GM19193 (cell line): ENCODE data around the gene TEX51.

ENCODE experiments used
- POLR2A ChIP-seq: IDR thresholded peaks from 4 replicates; pipeline ENCODE4 v1.6.1; 2011; ENCODE audit not compliant: insufficient read depth, insufficient read length; ENCODE audit errors: extremely low read depth

The TEX51 gene

DNA sequence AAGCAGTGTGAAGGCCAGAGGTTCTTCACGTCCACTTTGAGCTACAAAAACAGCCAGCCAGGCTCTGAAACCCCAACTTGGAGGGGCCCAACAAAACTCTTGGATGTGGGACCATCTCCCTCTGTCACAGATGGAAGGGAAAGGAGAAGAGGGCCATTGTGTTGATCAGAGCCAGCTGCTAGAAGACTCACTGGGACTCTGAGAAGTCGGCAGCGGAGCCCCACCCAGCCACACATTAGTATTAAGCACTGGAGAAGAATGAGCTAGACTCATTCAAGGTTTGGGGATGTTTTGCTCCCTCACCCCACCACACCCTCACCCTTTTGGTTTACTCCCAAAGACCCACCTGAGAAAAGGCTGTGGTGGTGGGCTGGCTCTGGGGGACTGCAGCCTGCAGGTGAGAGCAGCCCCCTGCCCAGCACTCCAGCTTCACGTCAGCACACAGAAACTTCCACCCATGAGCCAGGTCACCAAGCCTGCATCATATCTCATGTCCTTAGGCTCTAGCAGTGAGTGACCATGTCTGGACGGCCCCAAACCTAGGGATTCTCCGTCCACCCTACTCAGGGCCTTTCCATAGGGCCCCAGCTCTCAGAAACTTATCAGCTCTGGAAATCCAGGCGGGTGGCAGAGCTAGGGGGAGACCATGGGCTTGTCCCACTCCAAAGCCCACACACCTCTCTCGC is 12.6 kb downstream of the TEX51 start:
- TF ChIP-seq POLR2A, result no peak

GRCh38 chr2:126912201-126912600 is 13.5 kb downstream of the TEX51 start:
- no peak for TF ChIP-seq POLR2A

- no peak for TF ChIP-seq POLR2A
These were observed 14.6 kb downstream of the TEX51 start for GRCh38 chr2:126913329-126913728.

DNA sequence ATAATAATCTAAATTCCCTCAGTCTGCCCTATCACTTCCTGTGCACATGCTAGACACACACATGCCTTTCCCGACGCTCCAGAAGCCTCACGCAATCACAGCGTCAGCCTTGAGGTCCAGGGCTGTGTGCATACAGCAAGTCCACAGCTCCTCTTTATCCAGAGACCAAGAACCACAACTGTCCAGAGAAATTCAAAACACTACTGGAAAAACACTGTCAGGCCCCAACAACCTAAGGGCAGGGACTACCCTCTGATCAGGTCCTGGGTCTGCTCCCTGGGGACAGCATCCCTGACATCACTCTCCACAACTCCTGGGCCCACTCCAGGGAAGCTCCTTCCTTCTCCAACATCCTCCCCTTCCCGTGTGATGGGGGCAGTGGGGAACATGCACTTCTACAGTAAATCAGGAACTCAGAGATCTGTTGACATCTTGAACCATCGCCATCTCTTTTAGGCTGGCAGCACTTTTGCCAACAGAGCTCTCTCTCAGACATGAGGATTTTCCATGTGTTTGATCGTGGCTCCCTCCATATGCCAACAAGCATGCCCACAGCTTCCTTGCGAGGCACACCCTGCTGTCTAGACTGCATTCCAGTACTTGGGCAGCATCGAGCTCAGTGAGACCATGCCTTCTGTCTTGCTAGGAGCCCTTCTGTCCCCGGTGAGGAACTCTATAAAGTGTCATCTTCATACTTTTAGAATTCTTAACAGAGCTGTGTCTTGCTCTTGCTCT is 15.4 kb downstream of the TEX51 start:
- TF ChIP-seq POLR2A, result no peak

DNA sequence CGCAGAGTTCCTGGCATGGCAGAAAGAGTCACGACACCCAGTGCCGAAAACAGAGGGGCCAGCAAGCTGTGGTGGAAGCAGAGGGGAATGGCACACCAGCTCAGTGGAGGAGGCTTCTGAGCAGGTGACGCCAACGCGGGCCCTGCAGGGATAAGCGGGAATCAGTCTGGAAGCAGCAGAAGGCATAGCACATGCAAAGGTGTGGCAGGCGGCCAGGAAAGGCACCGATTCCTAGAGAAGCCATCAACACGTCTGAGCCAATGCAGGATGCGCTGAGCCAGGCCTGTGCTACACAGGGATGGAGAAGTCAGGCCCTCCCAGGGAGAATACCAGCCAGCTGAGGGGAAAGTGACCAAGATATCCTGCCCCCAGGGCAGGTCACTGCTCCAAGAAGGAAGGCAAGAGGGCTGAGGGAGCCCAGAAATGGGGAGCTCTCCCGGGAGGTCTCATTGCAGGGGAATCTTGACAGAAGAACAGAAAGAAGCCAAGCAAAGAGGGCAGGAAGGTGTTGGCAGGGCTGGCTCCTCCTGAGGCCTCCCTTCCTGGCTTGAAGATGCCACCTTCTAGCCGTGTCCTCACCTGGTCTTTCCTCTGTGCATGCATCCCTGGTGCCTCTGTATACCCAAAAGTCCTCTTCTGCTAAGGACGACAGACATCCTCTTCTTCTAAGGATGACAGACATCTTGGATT is 16.3 kb downstream of the TEX51 start:
- no peak for TF ChIP-seq POLR2A

DNA sequence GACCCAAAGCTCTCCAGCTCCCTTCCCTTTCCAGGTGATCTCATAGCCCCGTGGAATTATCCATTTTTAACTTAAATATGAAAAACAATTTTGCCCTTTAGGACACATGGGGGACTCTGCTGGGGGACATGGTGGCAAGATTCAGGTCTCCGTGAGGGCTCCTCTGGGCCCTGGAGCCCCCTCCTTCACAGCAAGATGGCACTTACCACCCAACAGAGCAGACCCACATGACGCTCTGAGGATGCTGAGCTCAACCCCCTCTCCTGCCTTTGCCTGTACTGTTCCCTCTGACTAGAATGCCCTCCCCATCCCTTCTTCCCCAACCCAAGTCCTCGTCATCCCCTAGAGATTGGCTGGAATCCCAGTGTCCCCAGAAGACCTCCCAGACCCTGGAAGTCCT is 17.2 kb downstream of the TEX51 start:
- TF ChIP-seq POLR2A, result no peak

DNA sequence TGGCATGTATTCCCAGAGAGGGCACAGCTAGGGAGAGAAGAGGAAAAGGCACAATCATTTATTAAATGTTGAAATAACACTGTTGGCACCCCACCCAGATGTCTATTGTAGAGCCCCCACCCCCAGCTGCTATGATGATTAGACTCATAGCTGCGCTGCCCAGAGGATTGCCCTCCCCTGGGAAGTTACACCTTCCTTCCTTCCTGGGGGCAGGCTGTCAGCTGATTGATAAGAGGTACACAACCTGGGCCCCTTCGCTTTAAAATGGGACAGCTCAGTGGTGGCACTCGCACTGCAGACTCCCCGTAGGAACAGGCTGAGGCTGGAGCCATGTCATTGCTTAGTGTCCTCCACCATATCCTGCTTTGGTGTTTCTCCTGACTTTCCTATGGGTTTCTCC is 18.1 kb downstream of the TEX51 start:
- no peak for TF ChIP-seq POLR2A

DNA sequence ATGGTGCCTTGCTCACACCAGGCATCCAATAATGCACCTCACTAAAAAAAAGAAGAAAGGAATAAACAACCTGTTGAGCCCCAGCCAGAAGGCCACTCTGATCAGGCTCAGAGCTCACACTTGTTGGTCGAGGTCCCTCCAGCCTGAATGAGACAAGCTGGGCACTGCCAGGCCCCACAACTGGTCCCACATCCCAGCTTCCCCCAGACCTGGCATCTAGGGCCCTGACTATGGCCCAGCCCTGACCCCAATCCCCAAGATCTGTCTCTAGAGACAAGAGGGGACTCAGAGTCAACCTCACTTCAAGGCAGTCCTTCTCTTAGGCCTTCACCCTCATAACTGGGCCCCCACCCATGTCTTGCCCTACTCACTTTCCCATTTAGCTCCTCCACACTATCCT is 22.4 kb downstream of the TEX51 start:
- no peak for TF ChIP-seq POLR2A

DNA sequence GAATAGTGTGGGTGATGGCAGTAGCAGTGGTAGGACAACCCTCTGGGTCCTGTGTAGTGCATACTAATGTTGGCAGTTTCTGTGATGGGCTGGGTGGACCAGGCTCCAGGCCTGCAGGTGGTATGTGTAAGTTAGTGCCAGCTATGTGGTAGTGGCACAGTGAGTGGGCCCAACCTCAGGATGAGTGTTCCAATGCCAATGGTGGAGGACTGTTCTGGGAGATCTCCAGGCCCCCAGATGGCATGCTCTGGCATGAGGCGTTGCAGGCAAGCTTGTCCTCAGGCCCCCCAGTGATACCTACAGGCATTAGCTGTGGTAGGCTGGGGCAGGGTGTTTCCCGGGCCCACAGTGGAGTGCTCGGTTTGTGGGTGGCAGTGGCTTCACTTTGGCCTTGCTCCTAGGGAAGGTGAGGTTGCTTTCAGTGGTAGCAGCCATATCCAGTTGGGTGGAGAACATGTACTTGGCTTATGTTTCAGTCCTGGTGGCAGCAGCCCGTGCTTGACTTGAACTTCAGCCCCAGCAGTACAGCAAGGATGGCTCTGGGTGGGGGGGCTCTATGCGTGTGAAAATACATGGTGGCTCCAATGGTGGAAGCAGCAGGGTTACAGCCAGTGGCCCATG is 32.4 kb downstream of the TEX51 start:
- no peak for TF ChIP-seq POLR2A

- TF ChIP-seq POLR2A, result no peak
These were observed 33.8 kb downstream of the TEX51 start for GRCh38 chr2:126932529-126932928.

DNA sequence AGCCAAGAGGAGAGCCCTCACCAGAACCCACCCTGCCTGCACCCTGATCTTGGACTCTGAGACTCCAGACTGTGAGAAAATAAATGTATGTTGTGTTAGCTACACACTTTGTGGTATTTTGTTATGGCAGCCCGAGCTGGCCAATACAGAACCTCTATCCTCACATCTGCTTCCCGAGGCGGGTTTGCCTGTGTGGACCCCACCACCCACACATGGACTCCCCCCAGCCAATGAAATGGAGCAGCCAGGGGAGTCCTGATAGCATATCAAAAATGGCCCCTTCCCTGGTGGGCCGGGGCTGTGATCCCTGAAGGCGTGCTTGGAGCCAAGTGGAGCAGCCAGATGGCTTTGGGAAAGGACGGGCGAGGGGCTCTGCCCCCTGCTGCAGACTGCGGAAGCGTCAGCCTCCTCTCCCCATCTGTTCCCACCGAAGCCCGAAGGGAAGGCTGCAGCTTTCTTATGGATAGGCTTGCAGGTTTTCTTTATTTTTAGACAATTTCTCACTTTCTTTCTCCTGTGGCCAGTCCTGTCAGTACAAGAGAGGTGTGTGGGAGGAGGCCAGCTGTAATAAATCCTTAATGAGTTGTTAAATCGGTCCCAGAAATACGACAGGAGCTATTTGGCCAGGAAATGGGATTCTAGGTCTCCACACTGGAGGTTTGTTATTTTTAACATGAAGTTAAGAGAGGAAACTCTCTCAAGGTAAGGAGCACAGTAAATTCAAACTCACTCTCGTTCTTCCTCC is 34.4 kb downstream of the TEX51 start:
- TF ChIP-seq POLR2A, result no peak

GRCh38 chr2:126933711-126934091 is 35.0 kb downstream of the TEX51 start:
- no peak for TF ChIP-seq POLR2A

DNA sequence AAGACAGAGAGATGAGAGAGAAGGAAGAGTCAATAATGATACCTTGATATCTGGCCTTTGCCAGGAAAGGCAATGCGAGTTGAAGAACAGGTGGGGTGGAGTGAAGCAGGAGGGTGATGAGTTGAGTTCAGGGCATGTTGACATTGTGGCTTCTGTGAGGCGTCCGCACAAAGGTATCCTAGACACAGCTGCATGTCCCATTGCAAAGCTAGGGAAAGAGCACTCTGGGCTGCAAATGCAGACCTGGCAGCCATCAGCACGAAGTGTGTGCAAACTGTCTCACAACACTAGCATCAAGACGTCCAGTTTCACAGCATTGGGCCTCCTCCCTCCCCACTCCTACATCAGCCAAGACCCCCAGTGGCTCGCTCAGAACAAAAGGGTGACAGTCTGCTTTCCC is 36.1 kb downstream of the TEX51 start:
- no peak for TF ChIP-seq POLR2A

DNA sequence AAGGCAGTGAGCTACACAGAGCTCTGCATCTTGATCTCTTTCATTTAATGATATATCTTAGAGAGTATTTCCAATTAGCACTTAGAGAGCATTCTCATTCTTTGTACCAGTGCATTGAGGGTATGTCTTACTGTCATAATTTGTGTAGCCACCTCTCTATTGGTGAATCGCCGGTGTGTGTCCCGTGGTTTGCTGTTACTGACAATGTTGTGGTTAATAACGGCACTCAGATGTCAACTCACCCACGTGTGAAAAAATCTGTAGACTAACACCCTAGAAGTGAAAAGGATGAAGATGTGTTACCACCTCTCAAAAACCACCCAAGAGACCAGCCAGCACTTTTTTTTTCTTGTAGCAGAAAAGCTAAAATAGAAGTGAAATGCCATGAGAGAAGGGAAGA is 37.1 kb downstream of the TEX51 start:
- no peak for TF ChIP-seq POLR2A
